ENCODE measurements around the gene FAM131A. TPM values are rescaled to one million over a fixed set of nuclear protein-coding genes. Genes with fewer than 3 reads are reported as not detected.

Gene FAM131A
- total RNA-seq, 4 donors from 2014 or later: 7.4 to 20.2 (median 10.4) TPM

DNA sequence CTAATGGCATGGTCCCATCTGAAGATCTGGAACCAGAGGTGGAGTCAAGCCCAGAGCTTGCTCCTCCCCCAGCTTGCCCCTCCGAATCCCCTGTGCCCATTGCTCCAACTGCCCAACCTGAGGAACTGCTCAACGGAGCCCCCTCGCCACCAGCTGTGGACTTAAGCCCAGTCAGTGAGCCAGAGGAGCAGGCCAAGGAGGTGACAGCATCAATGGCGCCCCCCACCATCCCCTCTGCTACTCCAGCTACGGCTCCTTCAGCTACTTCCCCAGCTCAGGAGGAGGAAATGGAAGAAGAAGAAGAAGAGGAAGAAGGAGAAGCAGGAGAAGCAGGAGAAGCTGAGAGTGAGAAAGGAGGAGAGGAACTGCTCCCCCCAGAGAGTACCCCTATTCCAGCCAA lies 15.7 kb upstream of the FAM131A start:
- Histone ChIP-seq H3K4me3 (no peak overlapping the region), H3K36me3 (peaks cover 62 to 86% (median 74%) of the 10 kb centered on the region in 3 donors), H3K27ac (peak overlapping the region in 2 of 4 donors; percentile 55 to 100), H3K4me1 (peaks cover 30 to 60% (median 46%) of the 10 kb centered on the region in 3 donors), H3K27me3 (no peaks in the 10 kb centered on the region), H3K9me3 (no peaks in the 10 kb centered on the region)
- no peak for TF ChIP-seq POLR2A (IDR thresholded peaks at IDR 0.05)
- TF ChIP-seq CTCF (IDR thresholded peaks at IDR 0.05): no peak
- 100% methylated on average over 2 of the region's 5 CpGs for WGBS, 2 donors
- intact Hi-C loops (cut with DNase I): no loop called here
- DNase-seq: no peak

DNA sequence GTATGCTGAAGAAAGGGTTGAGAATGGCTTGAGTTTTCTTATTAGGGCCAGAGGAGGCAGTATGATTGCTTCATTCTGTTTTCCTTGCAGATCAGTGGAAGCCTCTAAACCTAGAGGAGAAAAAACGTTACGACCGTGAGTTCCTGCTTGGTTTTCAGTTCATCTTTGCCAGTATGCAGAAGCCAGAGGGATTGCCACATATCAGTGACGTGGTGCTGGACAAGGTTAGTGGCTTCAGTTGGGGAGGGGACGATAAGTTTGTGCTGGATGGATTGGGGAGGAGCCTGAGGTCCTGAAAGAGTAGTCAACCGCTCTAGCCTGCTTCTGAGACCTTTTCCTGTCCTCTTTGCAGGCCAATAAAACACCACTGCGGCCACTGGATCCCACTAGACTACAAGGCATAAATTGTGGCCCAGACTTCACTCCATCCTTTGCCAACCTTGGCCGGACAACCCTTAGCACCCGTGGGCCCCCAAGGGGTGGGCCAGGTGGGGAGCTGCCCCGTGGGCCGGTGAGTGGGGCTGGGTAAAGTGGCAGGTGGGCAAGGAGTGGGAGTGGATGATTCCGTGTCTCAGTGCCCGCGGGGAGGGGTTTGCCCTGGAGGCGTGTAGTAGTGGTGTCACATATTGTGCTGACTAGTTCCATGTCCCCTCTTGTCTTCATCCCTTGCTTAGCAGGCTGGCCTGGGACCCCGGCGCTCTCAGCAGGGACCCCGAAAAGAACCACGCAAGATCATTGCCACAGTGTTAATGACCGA lies 14.5 kb upstream of the FAM131A start:
- WGBS, 2 donors: 66 to 84% methylated on average over 10 to 12 of the region's 20 CpGs
- H3K9me3 ChIP-seq: no peaks in the 10 kb centered on the region
- intact Hi-C loops (cut with DNase I): no loop called here
- peak overlapping the region in 2 of 4 donors; percentile 32 to 55 for H3K27ac ChIP-seq
- TF ChIP-seq POLR2A (IDR thresholded peaks at IDR 0.05) (no peak), CTCF (IDR thresholded peaks at IDR 0.05) (no peak)
- H3K27me3 ChIP-seq: no peaks in the 10 kb centered on the region
- DNase-seq: no peak
- H3K36me3 ChIP-seq: peaks cover 75 to 86% (median 82%) of the 10 kb centered on the region in 3 donors
- no peak overlapping the region for H3K4me3 ChIP-seq
- peaks cover 19 to 48% (median 34%) of the 10 kb centered on the region in 3 donors for H3K4me1 ChIP-seq

DNA sequence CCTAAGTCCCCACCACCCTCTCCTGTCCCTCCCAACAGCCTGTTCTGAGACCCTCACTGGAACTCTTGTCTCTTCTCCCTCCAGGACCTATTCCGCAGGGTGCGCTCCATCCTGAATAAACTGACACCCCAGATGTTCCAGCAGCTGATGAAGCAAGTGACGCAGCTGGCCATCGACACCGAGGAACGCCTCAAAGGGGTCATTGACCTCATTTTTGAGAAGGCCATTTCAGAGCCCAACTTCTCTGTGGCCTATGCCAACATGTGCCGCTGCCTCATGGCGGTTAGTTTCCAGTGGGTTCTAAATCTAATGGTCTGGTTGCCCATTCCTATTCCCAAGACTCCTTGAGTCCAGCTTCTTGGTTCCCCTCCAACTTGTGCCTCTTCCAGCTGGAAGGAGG lies 13.7 kb upstream of the FAM131A start:
- H3K4me3 ChIP-seq: no peak overlapping the region
- WGBS, 2 donors: 80 to 87% methylated on average over 7 to 8 of the region's 8 CpGs
- peaks cover 76 to 86% (median 82%) of the 10 kb centered on the region in 3 donors for H3K36me3 ChIP-seq
- H3K4me1 ChIP-seq: peaks cover 17 to 44% (median 26%) of the 10 kb centered on the region in 3 donors
- DNase-seq: no peak
- TF ChIP-seq POLR2A (IDR thresholded peaks at IDR 0.05): no peak
- no peak for TF ChIP-seq CTCF (IDR thresholded peaks at IDR 0.05)
- H3K27me3 ChIP-seq: no peaks in the 10 kb centered on the region
- peak overlapping the region in 1 of 4 donors; percentile 32 for H3K27ac ChIP-seq
- no peaks in the 10 kb centered on the region for H3K9me3 ChIP-seq
- intact Hi-C loops (cut with DNase I): no loop called here

- 82 to 87% methylated on average over 7 to 10 of the region's 13 CpGs for WGBS, 2 donors
- H3K27ac ChIP-seq: peak overlapping the region in 1 of 4 donors; percentile 1
- DNase-seq: no peak
- H3K4me1 ChIP-seq: peaks cover 14 to 29% (median 15%) of the 10 kb centered on the region in 3 donors
- H3K9me3 ChIP-seq: no peaks in the 10 kb centered on the region
- H3K36me3 ChIP-seq: peaks cover 85 to 100% (median 93%) of the 10 kb centered on the region in 3 donors
- TF ChIP-seq CTCF (IDR thresholded peaks at IDR 0.05) (no peak), POLR2A (IDR thresholded peaks at IDR 0.05) (no peak)
- intact Hi-C loops (cut with DNase I): no loop called here
- H3K27me3 ChIP-seq: no peaks in the 10 kb centered on the region
- no peak overlapping the region for H3K4me3 ChIP-seq
Measured at GRCh38 chr3:184325269-184325668, 12.1 kb upstream of the FAM131A start.

DNA sequence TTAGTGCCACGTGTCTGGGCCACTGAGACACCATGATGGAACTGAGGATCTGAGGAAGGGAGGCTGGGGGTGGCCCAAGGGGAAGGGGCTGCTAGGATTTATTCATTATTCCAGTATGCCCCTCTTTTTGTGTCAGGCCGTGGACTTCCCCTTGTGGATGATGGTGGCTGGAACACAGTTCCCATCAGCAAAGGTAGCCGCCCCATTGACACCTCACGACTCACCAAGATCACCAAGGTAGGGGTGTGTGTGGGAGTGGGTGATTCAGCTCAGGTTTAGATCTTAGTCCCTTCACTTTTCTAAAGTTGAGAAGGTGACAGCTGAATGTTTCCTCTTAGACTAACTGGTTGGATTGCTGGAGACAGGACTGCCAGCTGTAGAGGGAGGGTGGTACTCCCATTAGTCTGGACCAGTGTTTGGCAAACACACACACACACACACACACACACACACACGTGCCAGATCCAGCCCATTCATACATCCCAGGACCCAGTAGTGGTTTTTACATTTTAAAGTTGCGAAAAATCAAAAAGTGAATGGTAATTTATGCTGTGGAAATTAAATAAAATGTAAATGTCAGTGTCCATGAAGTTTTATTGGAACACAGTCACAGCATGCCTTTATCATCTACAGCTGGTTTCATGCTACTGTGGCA lies 11.6 kb upstream of the FAM131A start:
- 54 to 60% methylated on average over 4 to 5 of the region's 6 CpGs for WGBS, 2 donors
- TF ChIP-seq CTCF (IDR thresholded peaks at IDR 0.05): no peak
- no peak for TF ChIP-seq POLR2A (IDR thresholded peaks at IDR 0.05)
- intact Hi-C loops (cut with DNase I): no loop called here
- Histone ChIP-seq H3K4me1 (peaks cover 9 to 23% (median 9%) of the 10 kb centered on the region in 3 donors), H3K27ac (peak overlapping the region in 1 of 4 donors; percentile 1), H3K4me3 (no peak overlapping the region), H3K9me3 (no peaks in the 10 kb centered on the region), H3K27me3 (no peaks in the 10 kb centered on the region), H3K36me3 (peaks cover 85 to 100% (median 95%) of the 10 kb centered on the region in 3 donors)
- DNase-seq: no peak
